ENCODE results near the gene UBB. TPM values are rescaled to one million over a fixed set of nuclear protein-coding genes. Genes with fewer than 3 reads are reported as not detected.

Gene UBB
- total RNA-seq, 1 experiment from 2014 or later: 1,609 TPM

- Histone ChIP-seq H2BK5ac (ENCODE audit: insufficient read length, low read length) (no peak overlapping the region), H4K20me1 (ENCODE audit: control insufficient read depth, insufficient read depth, insufficient read length) (no peaks in the 10 kb centered on the region), H3K18ac (ENCODE audit: insufficient read length, low read depth, low read length) (no peak overlapping the region), H2BK15ac (ENCODE audit: low read depth, low read length) (no peak overlapping the region), H4K91ac (ENCODE audit: insufficient read length, low read depth, low read length) (no peak overlapping the region), H3T11ph (ENCODE audit: low read length) (no peak overlapping the region), H4K5ac (ENCODE audit: insufficient read length, low read depth, low read length) (no peak overlapping the region), H3K27me3 (ENCODE audit: insufficient read depth, low read length) (no peaks in the 10 kb centered on the region), H3K14ac (ENCODE audit: insufficient read depth, low read length) (no peak overlapping the region), H2BK20ac (ENCODE audit: low read depth, low read length, poor library complexity, severe bottlenecking) (no peak overlapping the region), H3K79me1 (ENCODE audit: insufficient read depth, low read depth, low read length, poor library complexity, severe bottlenecking) (no peaks in the 10 kb centered on the region), H3K23ac (ENCODE audit: insufficient read length, low read depth, low read length) (no peak overlapping the region), H2BK12ac (ENCODE audit: insufficient read length, low read depth, low read length) (no peak overlapping the region), H3K4ac (ENCODE audit: low read depth, low read length) (no peak overlapping the region), H3K27ac (ENCODE audit: insufficient read length, low read depth, low read length) (no peak overlapping the region), H3K4me2 (ENCODE audit: insufficient read depth, insufficient read length, low read length) (no peak overlapping the region), H2BK120ac (ENCODE audit: low read depth, low read length, poor library complexity, severe bottlenecking) (no peak overlapping the region), H3K23me2 (ENCODE audit: insufficient read length, low read depth, low read length, poor library complexity, severe bottlenecking) (no peaks in the 10 kb centered on the region), H4K8ac (replicated peaks; ENCODE audit: insufficient read length, low read depth, low read length) (no peak overlapping the region), H2AK5ac (ENCODE audit: insufficient read length, low read length) (no peak overlapping the region), H3K79me2 (ENCODE audit: insufficient read depth, low read length) (no peaks in the 10 kb centered on the region), H3K4me1 (ENCODE audit: insufficient read depth, low read length) (no peaks in the 10 kb centered on the region), H3K9ac (ENCODE audit: extremely low read depth, insufficient read length, low read length) (no peak overlapping the region), H3K56ac (ENCODE audit: insufficient read length, low read depth, low read length) (no peak overlapping the region), H2AFZ (ENCODE audit: low read length) (no peak overlapping the region), H3K9me3 (ENCODE audit: control insufficient read depth, low read depth, low read length) (no peaks in the 10 kb centered on the region)
- H3K27me3 Mint-ChIP-seq (ENCODE audit: low read depth): no peaks in the 10 kb centered on the region
- H3K9me3 Mint-ChIP-seq: no peaks in the 10 kb centered on the region; a peak in 1 of 5 replicates
- no peak for DNase-seq
- 0 out of 4 replicates have a peak, but pooled peaks cover 0 to 1% of the 10 kb centered on the region in 2 experiments for H3K4me1 Mint-ChIP-seq
- TF ChIP-seq CTCF (conservative IDR thresholded peaks at IDR 0.05): no peak
- peaks cover 12 to 20% (median 15%) of the 10 kb centered on the region in 3 experiments; a peak in 6 of 7 replicates for H3K36me3 Mint-ChIP-seq (ENCODE audit: insufficient read depth in 1 of 3, low read depth in 3 of 3)
- WGBS (ENCODE audit: extremely low coverage, insufficient read length, low lambda C conversion rate): no CpG with 5 or more reads among the region's 3 CpGs
- H3K27ac Mint-ChIP-seq: no peak overlapping the region
- no peak overlapping the region for H3K4me3 Mint-ChIP-seq
Measured at GRCh38 chr17:16338391-16338790, 42.5 kb upstream of the UBB start.
